ENCODE data around the gene SOX4.

Gene SOX4

GRCh38 chr6:21593927-21594415 is 420 bp downstream of the SOX4 start:
- no peak for DNase-seq (ENCODE audit: low read depth in 2 of 2)

GRCh38 chr6:21594416-21595281 is 1.1 kb downstream of the SOX4 start:
- DNase-seq (ENCODE audit: low read depth in 2 of 2) = no peak

GRCh38 chr6:21595285-21596144 is 2.0 kb downstream of the SOX4 start:
- no peak for DNase-seq (ENCODE audit: low read depth in 2 of 2)

GRCh38 chr6:21596145-21596948 is 2.8 kb downstream of the SOX4 start:
- DNase-seq (ENCODE audit: low read depth in 2 of 2) = no peak

GRCh38 chr6:21596949-21597682 is 3.6 kb downstream of the SOX4 start:
- DNase-seq (ENCODE audit: low read depth in 2 of 2) = no peak

GRCh38 chr6:21597801-21598673 is 4.5 kb downstream of the SOX4 start:
- no peak for DNase-seq (ENCODE audit: low read depth in 2 of 2)

GRCh38 chr6:21598674-21599023 is 5.1 kb downstream of the SOX4 start:
- DNase-seq (ENCODE audit: low read depth in 2 of 2) = no peak

- DNase-seq (ENCODE audit: low read depth in 2 of 2) = no peak
Measured at GRCh38 chr6:21599051-21599696, 5.6 kb downstream of the SOX4 start.

- no peak for DNase-seq (ENCODE audit: low read depth in 2 of 2)
Measured at GRCh38 chr6:21601339-21601923, 7.9 kb downstream of the SOX4 start.

GRCh38 chr6:21601932-21602390 is 8.4 kb downstream of the SOX4 start:
- DNase-seq (ENCODE audit: low read depth in 2 of 2) = no peak

- DNase-seq (ENCODE audit: low read depth in 2 of 2) = no peak
Measured at GRCh38 chr6:21603082-21603952, 9.8 kb downstream of the SOX4 start.

GRCh38 chr6:21604081-21604480 is 10.5 kb downstream of the SOX4 start:
- DNase-seq (ENCODE audit: low read depth in 2 of 2) = no peak

- no peak for DNase-seq (ENCODE audit: low read depth in 2 of 2)
Measured at GRCh38 chr6:21605166-21605565, 11.6 kb downstream of the SOX4 start.

- DNase-seq (ENCODE audit: low read depth in 2 of 2) = no peak
Measured at GRCh38 chr6:21608601-21609000, 15.1 kb downstream of the SOX4 start.

GRCh38 chr6:21609881-21610329 is 16.4 kb downstream of the SOX4 start:
- no peak for DNase-seq (ENCODE audit: low read depth in 2 of 2)

GRCh38 chr6:21610341-21610740 is 16.8 kb downstream of the SOX4 start:
- DNase-seq (ENCODE audit: low read depth in 2 of 2) = no peak

GRCh38 chr6:21611485-21611884 is 17.9 kb downstream of the SOX4 start:
- DNase-seq (ENCODE audit: low read depth in 2 of 2) = no peak

Data from stimulated activated CD4-positive, alpha-beta T cell treated with anti-CD3 and anti-CD28 coated beads, Interleukin-12 subunit alpha, Interleukin-12 subunit beta, amount 100 ng/mL, for 24 hours (primary cell).